Body of pancreas (tissue), 4 donors: Measurements from ENCODE around the gene DDX10.

Experiments
- POLR2A ChIP-seq, 3 donors: fragments of 450-650 bp; IDR thresholded peaks; one replicate each; pipeline ENCODE4 v1.6.1; 2016; ENCODE audit warnings: antibody characterized with exemption in 3 of 3, mild to moderate bottlenecking in 2 of 3
- TF ChIP-seq, protein P1 (sequence below), 7 experiments: fragments of 450-650 bp in 4 of 7; fragments of 200-600 bp in 3 of 7; sonication (generic) in 3 of 7; IDR thresholded peaks; one replicate each; pipeline ENCODE4 v1.5.1; 2016 to 2019; ENCODE audit warnings: antibody characterized with exemption in 7 of 7

DNA sequence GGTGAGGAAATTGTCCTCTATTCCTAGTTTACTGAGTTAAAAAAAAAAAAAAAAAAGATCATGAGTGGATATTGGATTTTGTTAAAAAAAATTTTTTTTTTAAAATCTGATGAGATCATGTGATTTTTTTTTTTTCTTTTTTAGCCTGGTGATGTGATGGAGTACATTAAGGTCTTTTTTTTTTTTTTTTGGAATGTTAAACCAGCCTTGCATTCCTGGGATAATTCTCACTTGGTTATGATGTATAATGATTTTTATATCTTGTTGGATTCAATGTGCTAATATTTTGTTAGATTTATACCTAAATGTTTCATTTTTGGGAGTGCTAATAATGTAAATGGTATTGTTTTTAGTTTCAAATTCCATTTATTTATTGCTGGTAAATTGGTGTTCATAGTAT lies 43.3 kb downstream of the DDX10 start:
- TF ChIP-seq, protein P1, sequence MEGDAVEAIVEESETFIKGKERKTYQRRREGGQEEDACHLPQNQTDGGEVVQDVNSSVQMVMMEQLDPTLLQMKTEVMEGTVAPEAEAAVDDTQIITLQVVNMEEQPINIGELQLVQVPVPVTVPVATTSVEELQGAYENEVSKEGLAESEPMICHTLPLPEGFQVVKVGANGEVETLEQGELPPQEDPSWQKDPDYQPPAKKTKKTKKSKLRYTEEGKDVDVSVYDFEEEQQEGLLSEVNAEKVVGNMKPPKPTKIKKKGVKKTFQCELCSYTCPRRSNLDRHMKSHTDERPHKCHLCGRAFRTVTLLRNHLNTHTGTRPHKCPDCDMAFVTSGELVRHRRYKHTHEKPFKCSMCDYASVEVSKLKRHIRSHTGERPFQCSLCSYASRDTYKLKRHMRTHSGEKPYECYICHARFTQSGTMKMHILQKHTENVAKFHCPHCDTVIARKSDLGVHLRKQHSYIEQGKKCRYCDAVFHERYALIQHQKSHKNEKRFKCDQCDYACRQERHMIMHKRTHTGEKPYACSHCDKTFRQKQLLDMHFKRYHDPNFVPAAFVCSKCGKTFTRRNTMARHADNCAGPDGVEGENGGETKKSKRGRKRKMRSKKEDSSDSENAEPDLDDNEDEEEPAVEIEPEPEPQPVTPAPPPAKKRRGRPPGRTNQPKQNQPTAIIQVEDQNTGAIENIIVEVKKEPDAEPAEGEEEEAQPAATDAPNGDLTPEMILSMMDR (IDR thresholded peaks at IDR 0.05), result no peak
- no peak for TF ChIP-seq POLR2A (IDR thresholded peaks at IDR 0.05)
